Uterus (tissue), 4 donors: ENCODE measurements around the gene FXYD6. TPM values are rescaled to one million over a fixed set of nuclear protein-coding genes. Genes with fewer than 3 reads are reported as not detected.
A peak's percentile ranks its signal among the peaks of the same experiment; 100 is the strongest.

Experiments used
- DNase-seq, 2 donors: peaks; one replicate each; pipeline ENCODE4 v3.0.0-alpha.2; 2019 to 2020
- H3K27ac ChIP-seq, 2 donors: fragments of 200-600 bp; sonication (generic); 1 replicate in 1 of 2; 2 replicates in 1 of 2; pipeline ENCODE4 v1.5.1; 2016 to 2018
- H3K27me3 ChIP-seq, 2 donors: fragments of 200-600 bp; sonication (generic); one replicate each; pipeline ENCODE4 v1.5.1; 2018 to 2019; ENCODE audit warnings: control low read depth in 1 of 2
- H3K36me3 ChIP-seq, 2 donors: fragments of 200-600 bp; sonication (generic); one replicate each; pipeline ENCODE4 v1.5.1; 2019; ENCODE audit warnings: control low read depth in 1 of 2
- H3K4me1 ChIP-seq, 2 donors: fragments of 200-600 bp; sonication (generic); one replicate each; pipeline ENCODE4 v1.5.1; 2018 to 2019; ENCODE audit warnings: control low read depth in 1 of 2
- H3K4me3 ChIP-seq, 2 donors: fragments of 200-600 bp; sonication (generic); 1 replicate in 1 of 2; 2 replicates in 1 of 2; pipeline ENCODE4 v1.5.1; 2018 to 2019; ENCODE audit warnings: mild to moderate bottlenecking in 1 of 2
- H3K9me3 ChIP-seq, 2 donors: fragments of 200-600 bp; sonication (generic); one replicate each; pipeline ENCODE4 v1.5.1; 2019; ENCODE audit warnings: control low read depth in 1 of 2
- POLR2A ChIP-seq, 2 donors: fragments of 450-650 bp; IDR thresholded peaks; one replicate each; pipeline ENCODE4 v1.6.1; 2016; ENCODE audit warnings: antibody characterized with exemption in 2 of 2, mild to moderate bottlenecking in 1 of 2, moderate library complexity in 1 of 2
- intact Hi-C: fragments of 100-400 bp; cut with DNase I; formaldehyde crosslinking; loops from one replicate; pipeline ENCODE4 v1.15.1; 2023; ENCODE audit warnings: low total_unique reads
- total RNA-seq, 4 donors: library from RNA; depleted of rRNA in 3 of 4; stranded (reverse); fragments of >200 nt in 3 of 4; gene quantifications; one replicate each; pipeline versions ENCODE4 v1.1.0 to v1.2.4, GENCODE V29; 2014 to 2023
- TF ChIP-seq, protein P1 (sequence below), 4 experiments: fragments of 200-600 bp in 2 of 4; fragments of 450-650 bp in 2 of 4; sonication (generic) in 2 of 4; IDR thresholded peaks; one replicate each; pipeline ENCODE4 v1.5.1; 2016 to 2019; ENCODE audit warnings: antibody characterized with exemption in 4 of 4, mild to moderate bottlenecking in 2 of 4, moderate library complexity in 1 of 4
- donor health status: DM: yes; HTN: yes; CAD: no.

The FXYD6 gene
- total RNA-seq, 4 donors from 2014 or later: 85.3 to 307 (median 192) TPM

- Histone ChIP-seq H3K27me3 (no peaks in the 10 kb centered on the region), H3K36me3 (no peaks in the 10 kb centered on the region), H3K9me3 (no peaks in the 10 kb centered on the region), H3K27ac (peak within 1 kb of the TSS; percentile 75 to 76), H3K4me1 (no peaks in the 10 kb centered on the region), H3K4me3 (no peak within 1 kb of the TSS)
- intact Hi-C loops: no loop called here
- peak; percentile 67 to 76 for DNase-seq
- TF ChIP-seq, protein P1, sequence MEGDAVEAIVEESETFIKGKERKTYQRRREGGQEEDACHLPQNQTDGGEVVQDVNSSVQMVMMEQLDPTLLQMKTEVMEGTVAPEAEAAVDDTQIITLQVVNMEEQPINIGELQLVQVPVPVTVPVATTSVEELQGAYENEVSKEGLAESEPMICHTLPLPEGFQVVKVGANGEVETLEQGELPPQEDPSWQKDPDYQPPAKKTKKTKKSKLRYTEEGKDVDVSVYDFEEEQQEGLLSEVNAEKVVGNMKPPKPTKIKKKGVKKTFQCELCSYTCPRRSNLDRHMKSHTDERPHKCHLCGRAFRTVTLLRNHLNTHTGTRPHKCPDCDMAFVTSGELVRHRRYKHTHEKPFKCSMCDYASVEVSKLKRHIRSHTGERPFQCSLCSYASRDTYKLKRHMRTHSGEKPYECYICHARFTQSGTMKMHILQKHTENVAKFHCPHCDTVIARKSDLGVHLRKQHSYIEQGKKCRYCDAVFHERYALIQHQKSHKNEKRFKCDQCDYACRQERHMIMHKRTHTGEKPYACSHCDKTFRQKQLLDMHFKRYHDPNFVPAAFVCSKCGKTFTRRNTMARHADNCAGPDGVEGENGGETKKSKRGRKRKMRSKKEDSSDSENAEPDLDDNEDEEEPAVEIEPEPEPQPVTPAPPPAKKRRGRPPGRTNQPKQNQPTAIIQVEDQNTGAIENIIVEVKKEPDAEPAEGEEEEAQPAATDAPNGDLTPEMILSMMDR (IDR thresholded peaks at IDR 0.05): no peak
- TF ChIP-seq POLR2A (IDR thresholded peaks at IDR 0.05): no peak
These were observed 51.6 kb downstream of the FXYD6 start, which contains the start of gene FXYD2 for GRCh38 chr11:117824571-117825537. TSS of gene FXYD2 (minus strand) at chr11:117824744. CDS start at chr11:117824678, 66 bp downstream.

- Histone ChIP-seq H3K9me3 (no peaks in the 10 kb centered on the region), H3K4me3 (no peak overlapping the region), H3K36me3 (no peaks in the 10 kb centered on the region), H3K4me1 (no peaks in the 10 kb centered on the region), H3K27ac (peak overlapping the region; percentile 75 to 76), H3K27me3 (no peaks in the 10 kb centered on the region)
- TF ChIP-seq POLR2A (IDR thresholded peaks at IDR 0.05): no peak
- TF ChIP-seq, protein P1 (IDR thresholded peaks at IDR 0.05): no peak
- intact Hi-C loops: no loop called here
- DNase-seq: peak; percentile 66 to 78
These were observed 52.5 kb downstream of the FXYD6 start for GRCh38 chr11:117823946-117824420.

DNA sequence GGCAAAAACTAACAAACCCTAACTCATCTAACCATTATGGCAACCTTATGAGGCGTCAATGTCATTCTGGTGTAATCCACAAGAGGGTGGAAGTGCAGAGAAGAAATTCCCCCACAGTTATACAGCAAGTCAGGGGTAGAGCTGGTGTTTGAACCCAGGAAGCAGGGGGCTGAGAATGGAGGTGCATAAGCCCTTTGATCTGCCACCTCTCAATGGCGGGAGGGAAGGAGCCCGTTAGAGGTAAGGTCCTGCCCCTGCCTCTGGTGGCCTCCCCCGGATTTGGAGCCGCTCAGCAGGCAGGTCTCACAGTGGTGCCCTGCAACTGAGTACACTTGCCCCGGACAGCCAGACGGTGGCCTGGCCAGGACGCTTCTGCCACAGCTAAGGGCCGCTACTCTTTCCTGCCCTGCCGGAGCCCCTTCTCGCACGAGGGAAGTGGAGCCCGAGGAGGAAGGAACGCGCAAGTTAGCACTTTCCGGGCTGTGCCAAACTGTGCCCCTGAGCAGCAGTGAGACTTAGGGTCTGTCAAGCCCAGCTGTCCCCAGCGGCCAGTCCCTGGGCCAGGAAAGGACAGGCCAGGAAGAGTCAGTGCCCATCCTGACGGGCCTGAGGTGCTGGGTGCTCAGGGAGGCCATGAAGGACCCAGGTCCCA is 53.0 kb downstream of the FXYD6 start:
- H3K36me3 ChIP-seq: no peaks in the 10 kb centered on the region
- H3K27ac ChIP-seq: peak overlapping the region; percentile 75 to 76
- no peaks in the 10 kb centered on the region for H3K27me3 ChIP-seq
- H3K4me3 ChIP-seq: no peak overlapping the region
- intact Hi-C loops: no loop called here
- no peaks in the 10 kb centered on the region for H3K9me3 ChIP-seq
- H3K4me1 ChIP-seq: no peaks in the 10 kb centered on the region
- TF ChIP-seq, protein P1 (IDR thresholded peaks at IDR 0.05): no peak
- TF ChIP-seq POLR2A (IDR thresholded peaks at IDR 0.05): no peak
- peak; percentile 18 to 29 for DNase-seq

DNA sequence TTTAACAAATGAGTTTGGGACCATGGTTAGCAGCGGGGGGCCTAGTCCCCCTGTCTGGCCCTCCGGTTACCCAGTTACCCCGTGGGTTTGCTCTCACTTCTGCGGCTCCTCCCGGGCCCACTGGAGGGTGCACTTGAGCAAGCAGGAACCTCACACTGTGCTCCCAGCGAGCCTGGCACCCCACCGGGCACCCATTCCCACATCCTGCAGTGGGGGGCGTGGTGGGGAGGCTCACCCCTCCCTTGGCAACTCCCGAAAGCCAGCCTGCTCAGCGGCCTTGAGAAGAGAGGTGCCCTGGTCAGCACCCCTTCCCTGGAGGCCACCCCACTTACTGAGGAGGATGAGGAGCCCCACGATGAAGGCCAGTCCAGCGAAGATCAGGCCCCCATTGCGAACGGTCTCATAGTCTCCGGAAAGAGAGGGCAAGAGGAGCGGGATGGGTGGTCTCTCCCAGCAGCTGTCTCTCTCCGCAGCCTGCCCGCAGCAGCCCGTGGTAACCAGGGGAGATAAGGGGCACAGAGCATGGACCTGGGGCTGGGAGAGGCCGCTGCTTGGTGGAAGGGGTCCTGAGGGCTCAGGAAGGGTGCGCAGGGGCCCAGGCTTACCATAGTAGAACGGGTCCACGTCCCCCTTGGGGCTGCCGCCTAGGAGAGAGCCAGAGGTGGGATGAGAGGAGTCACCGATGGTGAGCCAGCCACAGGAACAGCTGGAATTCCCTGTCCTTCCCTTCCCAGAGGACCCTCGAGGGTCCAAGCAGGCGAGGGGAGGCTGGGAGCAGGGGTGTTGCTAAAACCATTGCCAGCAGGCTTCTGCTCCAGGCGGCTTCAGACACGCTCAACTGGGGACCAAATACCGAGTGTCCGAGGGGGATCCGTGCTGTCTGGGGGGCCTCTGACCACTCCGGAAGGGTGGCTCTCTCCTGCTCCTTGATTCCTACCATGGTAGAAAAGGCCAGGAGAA is 54.1 kb downstream of the FXYD6 start:
- TF ChIP-seq, protein P1 (IDR thresholded peaks at IDR 0.05): peak in 1 of 4 experiments; percentile 27
- TF ChIP-seq POLR2A (IDR thresholded peaks at IDR 0.05): no peak
- no peaks in the 10 kb centered on the region for H3K4me1 ChIP-seq
- H3K27ac ChIP-seq: peak overlapping the region; percentile 75 to 76
- H3K27me3 ChIP-seq: no peaks in the 10 kb centered on the region
- no peaks in the 10 kb centered on the region for H3K36me3 ChIP-seq
- H3K9me3 ChIP-seq: no peaks in the 10 kb centered on the region
- intact Hi-C loops: no loop called here
- H3K4me3 ChIP-seq: no peak overlapping the region
- DNase-seq: peak in 1 of 2 donors; percentile 15
